ENCODE measurements around the gene PAPSS1.

GRCh38 chr4:107743532-107743931 lies 23.5 kb upstream of the PAPSS1 start:
- no peak for TF ChIP-seq CTCF (IDR thresholded peaks at IDR 0.05)
- TF ChIP-seq POLR2A (IDR thresholded peaks at IDR 0.05), result no peak

All from esophagus squamous epithelium (tissue), 4 donors.